Mucosa of stomach (tissue), 1 donor: ENCODE measurements around the gene MRPL44.
"Not testable (repeated sequence)": the region's sequence is repeated elsewhere in the genome, so short reads cannot be mapped to it uniquely, and the experiment has no call there.

Source experiments
- H3K27me3 ChIP-seq: one replicate; pipeline ENCODE4 v1.7.0; 2013; ENCODE audit warnings: mild to moderate bottlenecking, low read length; ENCODE audit not compliant: control insufficient read depth, insufficient read depth
- H3K36me3 ChIP-seq: one replicate; pipeline ENCODE4 v1.7.0; 2013; ENCODE audit warnings: low read length; ENCODE audit not compliant: control insufficient read depth, insufficient read depth
- H3K4me1 ChIP-seq: one replicate; pipeline ENCODE4 v1.7.0; 2013; ENCODE audit warnings: mild to moderate bottlenecking, low read length; ENCODE audit not compliant: control insufficient read depth, insufficient read depth
- H3K4me3 ChIP-seq: one replicate; pipeline ENCODE4 v1.7.0; 2013; ENCODE audit warnings: low read length
- H3K9ac ChIP-seq: one replicate; pipeline ENCODE4 v1.7.0; 2013; ENCODE audit warnings: mild to moderate bottlenecking, low read length, moderate library complexity
- H3K9me3 ChIP-seq: one replicate; pipeline ENCODE4 v1.7.0; 2013; ENCODE audit warnings: mild to moderate bottlenecking, low read length, moderate library complexity; ENCODE audit not compliant: control insufficient read depth
- donor health status: Pancreatic carcinoma.

The MRPL44 gene

DNA sequence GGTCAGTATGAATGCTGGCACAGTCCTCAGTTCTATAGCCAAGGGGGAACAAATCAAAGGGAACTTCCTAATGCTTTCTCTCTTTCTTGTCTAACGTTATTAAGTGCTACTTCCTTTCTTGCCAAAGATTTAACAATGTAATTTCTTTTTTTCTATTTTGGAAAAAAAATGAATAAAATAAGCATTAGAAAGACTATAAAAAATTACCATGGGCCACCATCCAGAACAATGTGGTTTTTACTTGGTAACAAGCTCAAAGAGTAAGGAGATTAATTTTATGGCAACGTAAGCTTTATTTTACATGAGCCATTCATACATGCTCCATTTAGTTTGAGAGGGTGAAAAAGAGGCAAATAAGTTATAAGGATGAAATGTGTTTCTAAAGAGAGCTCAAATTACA, 41.7 kb downstream of the MRPL44 start:
- no peaks in the 10 kb centered on the region for H3K27me3 ChIP-seq
- H3K9ac ChIP-seq: no peak overlapping the region
- H3K4me1 ChIP-seq: no peaks in the 10 kb centered on the region
- no peaks in the 10 kb centered on the region for H3K9me3 ChIP-seq
- H3K36me3 ChIP-seq: no peaks in the 10 kb centered on the region
- H3K4me3 ChIP-seq: no peak overlapping the region

DNA sequence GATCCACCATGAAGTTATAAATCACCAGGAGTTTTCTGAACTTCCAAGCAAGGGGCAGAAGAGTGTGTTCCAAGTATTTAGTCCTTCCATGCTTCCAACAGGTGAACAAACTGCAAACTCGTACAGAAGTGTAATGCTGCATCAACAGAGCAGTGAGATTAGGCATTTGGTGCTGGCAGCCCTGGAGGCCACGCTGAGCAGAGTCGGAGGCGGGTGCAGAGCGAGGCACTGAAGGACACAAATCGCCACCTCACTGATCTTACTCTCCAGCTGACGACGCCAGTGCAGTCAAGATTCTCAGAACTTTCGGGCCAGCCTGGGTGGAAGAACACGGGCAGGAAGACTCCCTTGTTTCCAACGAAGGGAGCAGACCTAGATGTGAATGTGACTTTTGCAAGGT, 42.6 kb downstream of the MRPL44 start:
- no peaks in the 10 kb centered on the region for H3K27me3 ChIP-seq
- no peaks in the 10 kb centered on the region for H3K36me3 ChIP-seq
- H3K9ac ChIP-seq: no peak overlapping the region
- no peaks in the 10 kb centered on the region for H3K9me3 ChIP-seq
- no peaks in the 10 kb centered on the region for H3K4me1 ChIP-seq
- no peak overlapping the region for H3K4me3 ChIP-seq

DNA sequence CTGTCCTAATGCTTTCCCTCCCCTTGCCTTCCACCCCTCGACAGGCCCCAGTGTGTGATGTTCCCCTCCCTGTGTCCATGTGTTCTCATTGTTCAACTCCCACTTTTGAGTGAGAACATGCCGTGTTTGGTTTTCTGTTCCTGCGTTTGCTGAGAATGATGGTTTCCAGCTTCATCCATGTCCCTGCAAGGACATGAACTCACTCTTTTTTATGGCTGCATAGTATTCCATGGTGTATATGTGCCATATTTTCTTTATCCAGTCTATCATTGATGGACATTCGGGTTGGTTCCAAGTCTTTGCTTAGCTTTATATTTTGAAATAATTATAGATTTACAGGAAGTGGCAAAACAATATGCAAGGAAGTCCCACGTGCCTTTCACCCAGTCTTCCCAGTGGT, 43.4 kb downstream of the MRPL44 start:
- not testable (repeated sequence) for H3K27me3 ChIP-seq, H3K9me3 ChIP-seq, H3K36me3 ChIP-seq, H3K4me1 ChIP-seq, H3K4me3 ChIP-seq, H3K9ac ChIP-seq

DNA sequence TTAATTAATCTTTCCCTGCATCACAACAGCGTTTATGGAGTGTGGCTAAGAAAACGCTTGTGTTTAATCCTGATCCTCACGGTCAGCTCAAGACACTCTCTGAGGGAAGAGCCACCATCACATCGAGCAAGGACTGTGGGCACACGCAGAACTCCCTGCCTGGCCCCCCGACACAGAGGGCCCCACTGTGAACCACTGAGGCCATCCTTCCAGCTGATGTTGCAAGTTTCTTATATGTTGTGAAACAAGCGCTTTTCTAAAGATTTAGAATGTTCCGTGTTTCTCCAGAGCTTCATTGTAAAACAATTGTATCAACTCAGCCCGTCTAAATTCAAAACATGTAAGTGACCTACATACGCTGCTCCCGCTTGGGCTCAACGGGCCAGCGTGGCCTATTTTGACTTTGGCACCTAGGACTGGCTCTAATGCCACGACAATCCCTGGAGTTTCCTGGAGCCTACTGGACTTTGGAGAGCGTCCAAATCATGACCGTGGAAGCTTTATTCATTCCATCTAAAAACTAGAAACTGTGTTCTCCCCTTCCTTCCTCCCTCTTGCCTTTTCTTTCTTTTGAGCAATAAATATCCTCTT, 46.9 kb downstream of the MRPL44 start:
- Histone ChIP-seq H3K36me3 (no peaks in the 10 kb centered on the region), H3K9me3 (no peaks in the 10 kb centered on the region), H3K27me3 (no peaks in the 10 kb centered on the region), H3K4me3 (no peak overlapping the region), H3K4me1 (peaks cover 9% of the 10 kb centered on the region), H3K9ac (no peak overlapping the region)

DNA sequence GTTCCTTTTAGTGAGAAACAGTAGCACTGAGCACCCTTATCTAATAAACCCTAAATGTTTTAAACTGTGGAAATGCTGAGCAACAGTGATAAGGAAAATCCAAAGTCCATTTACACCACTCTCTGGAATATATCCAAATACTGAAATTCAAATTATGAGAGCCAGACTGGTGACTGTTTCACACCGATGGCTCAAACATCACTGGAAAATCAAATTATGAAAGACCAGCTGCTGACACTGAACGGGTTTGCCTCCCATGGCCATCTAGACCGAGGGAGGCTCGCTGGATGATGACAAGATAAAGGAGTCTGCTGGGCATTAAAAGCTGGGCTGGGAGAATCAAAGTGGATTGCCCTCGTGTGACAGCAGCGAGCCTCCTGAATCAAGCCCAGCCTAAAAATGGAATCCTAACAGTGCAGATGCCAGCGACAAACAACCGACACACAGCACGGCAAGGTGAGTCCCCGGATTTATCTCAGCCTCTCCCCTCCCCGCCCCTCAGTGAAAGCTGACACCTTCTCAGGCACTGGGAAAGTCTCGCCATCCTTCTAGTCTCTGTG, 51.5 kb downstream of the MRPL44 start:
- H3K9ac ChIP-seq: peak overlapping the region; percentile 26
- no peak overlapping the region for H3K4me3 ChIP-seq
- no peaks in the 10 kb centered on the region for H3K9me3 ChIP-seq
- H3K27me3 ChIP-seq: no peaks in the 10 kb centered on the region
- H3K4me1 ChIP-seq: peaks cover 33% of the 10 kb centered on the region
- no peaks in the 10 kb centered on the region for H3K36me3 ChIP-seq

DNA sequence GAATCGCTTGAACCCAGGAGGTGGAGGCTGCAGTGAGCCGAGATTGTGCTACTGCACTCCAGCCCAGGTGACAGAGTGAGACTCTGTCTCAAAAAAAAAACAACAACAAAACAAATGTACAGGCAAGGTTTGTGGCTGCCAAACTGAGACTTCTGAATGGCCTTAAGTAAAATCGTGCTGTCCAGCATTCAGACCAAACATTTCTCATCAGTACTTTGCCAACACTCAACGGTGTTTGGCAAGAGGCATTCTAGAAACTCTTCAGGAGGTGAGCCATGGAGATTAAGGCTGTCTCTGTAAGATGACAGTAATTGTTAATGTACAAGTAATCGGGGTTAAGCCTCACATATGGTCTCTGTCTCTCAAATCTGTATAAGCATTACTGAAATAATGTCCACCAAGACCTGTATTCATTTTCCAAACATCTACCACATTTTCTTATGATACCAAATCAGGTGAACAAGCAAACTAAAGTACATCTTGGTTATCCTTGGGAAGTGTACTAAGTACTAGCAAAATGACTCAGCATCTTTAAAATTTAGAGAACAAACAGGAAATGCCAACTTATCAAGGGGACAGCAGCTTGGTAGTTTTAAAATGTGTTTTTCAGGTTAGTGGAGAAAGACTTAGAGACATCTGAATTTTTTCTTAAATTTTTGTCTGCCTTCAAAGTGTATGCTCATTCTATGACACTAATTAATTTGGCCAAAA, 52.5 kb downstream of the MRPL44 start:
- no peak overlapping the region for H3K9ac ChIP-seq
- H3K36me3 ChIP-seq: no peaks in the 10 kb centered on the region
- H3K4me1 ChIP-seq: peaks cover 33% of the 10 kb centered on the region
- no peak overlapping the region for H3K4me3 ChIP-seq
- H3K9me3 ChIP-seq: no peaks in the 10 kb centered on the region
- H3K27me3 ChIP-seq: no peaks in the 10 kb centered on the region

DNA sequence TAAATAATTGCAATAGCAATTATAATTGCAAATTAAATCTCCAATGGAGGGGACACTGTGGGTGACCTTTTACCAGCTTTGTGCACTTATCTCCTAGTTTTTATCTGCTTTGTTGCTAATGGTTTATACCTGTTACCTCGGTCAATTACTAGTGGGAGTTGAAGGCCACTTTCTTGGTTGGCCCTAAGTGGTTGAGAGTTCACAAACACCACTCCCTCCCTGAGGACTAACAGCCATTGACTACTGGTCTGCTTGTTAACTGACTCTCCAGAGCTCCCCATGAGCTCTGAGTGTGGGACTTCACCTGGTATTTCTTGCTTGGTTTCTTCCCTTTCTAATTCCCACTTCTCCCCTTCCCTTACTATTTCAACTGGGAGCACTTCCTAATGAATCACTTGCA, 54.6 kb downstream of the MRPL44 start:
- Histone ChIP-seq H3K9ac (no peak overlapping the region), H3K4me3 (no peak overlapping the region), H3K36me3 (no peaks in the 10 kb centered on the region), H3K4me1 (peaks cover 38% of the 10 kb centered on the region), H3K9me3 (no peaks in the 10 kb centered on the region), H3K27me3 (no peaks in the 10 kb centered on the region)

DNA sequence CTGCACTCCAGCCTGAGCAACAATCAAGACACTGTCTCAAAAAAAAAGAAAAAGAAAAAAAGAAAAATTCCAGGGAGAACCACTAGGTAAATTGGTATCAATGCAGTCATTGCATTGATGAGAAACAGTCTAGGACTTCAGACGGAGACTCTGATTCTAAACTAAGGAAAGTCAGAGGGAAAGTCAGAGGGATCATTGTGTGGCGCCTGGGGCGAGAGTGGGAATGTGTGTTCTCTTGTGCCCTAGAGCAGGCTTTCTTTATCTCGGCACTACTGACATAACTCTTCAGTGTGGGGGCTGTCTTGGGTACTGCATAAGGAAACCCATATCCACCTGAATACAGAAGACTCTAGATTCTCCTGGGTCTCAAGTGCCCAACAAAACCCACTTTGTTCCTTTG, 57.1 kb downstream of the MRPL44 start:
- H3K4me3 ChIP-seq: no peak overlapping the region
- no peaks in the 10 kb centered on the region for H3K36me3 ChIP-seq
- H3K27me3 ChIP-seq: no peaks in the 10 kb centered on the region
- no peaks in the 10 kb centered on the region for H3K9me3 ChIP-seq
- peaks cover 28% of the 10 kb centered on the region for H3K4me1 ChIP-seq
- H3K9ac ChIP-seq: no peak overlapping the region

DNA sequence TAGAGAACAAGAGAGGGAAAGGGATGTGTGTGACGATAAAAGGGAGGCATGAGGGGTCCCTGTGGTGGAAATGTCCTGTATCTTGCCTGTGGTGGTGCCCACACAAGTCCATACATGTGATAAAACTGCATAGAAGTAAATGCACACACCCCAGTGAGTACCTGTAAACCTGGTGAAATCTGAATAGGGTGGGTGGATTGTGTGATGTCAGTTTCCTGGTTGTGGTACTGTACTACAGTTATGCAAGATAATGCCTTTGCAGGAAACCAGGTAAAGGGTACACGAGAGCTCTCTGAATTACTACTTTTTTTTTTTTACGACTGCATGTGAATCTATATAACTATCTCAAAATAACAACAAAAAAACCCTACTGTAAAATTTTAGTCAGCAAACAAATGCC, 59.7 kb downstream of the MRPL44 start:
- Histone ChIP-seq H3K9ac (no peak overlapping the region), H3K4me3 (no peak overlapping the region), H3K36me3 (no peaks in the 10 kb centered on the region), H3K27me3 (no peaks in the 10 kb centered on the region), H3K4me1 (peaks cover 8% of the 10 kb centered on the region), H3K9me3 (no peaks in the 10 kb centered on the region)
